GM19193 (cell line): ENCODE data around the gene CNTNAP4.

Source experiments
- POLR2A ChIP-seq: IDR thresholded peaks from 4 replicates; pipeline ENCODE4 v1.6.1; 2011; ENCODE audit not compliant: insufficient read depth, insufficient read length; ENCODE audit errors: extremely low read depth

CNTNAP4 gene

GRCh38 chr16:76276745-76277438, at the start of gene CNTNAP4:
CNTNAP4 (plus strand) TSS chr16:76277401; CDS start chr16:76277663, 262 bp downstream.
- TF ChIP-seq POLR2A, result no peak

- TF ChIP-seq POLR2A, result no peak
These were observed 48.6 kb upstream of the CNTNAP4 start for GRCh38 chr16:76228546-76229146.

- no peak for TF ChIP-seq POLR2A
These were observed 44.5 kb upstream of the CNTNAP4 start for GRCh38 chr16:76232704-76233103.

- TF ChIP-seq POLR2A, result no peak
These were observed 42.2 kb upstream of the CNTNAP4 start for GRCh38 chr16:76235025-76235424.

GRCh38 chr16:76235426-76235825, 41.8 kb upstream of the CNTNAP4 start:
- TF ChIP-seq POLR2A, result no peak

- TF ChIP-seq POLR2A, result no peak
These were observed 39.7 kb upstream of the CNTNAP4 start for GRCh38 chr16:76237471-76237870.

GRCh38 chr16:76241755-76242154, 35.4 kb upstream of the CNTNAP4 start:
- TF ChIP-seq POLR2A, result no peak

GRCh38 chr16:76243620-76244019, 33.6 kb upstream of the CNTNAP4 start:
- no peak for TF ChIP-seq POLR2A

- no peak for TF ChIP-seq POLR2A
These were observed 30.6 kb upstream of the CNTNAP4 start for GRCh38 chr16:76246587-76246986.

GRCh38 chr16:76265434-76266045, 11.7 kb upstream of the CNTNAP4 start:
- no peak for TF ChIP-seq POLR2A

- no peak for TF ChIP-seq POLR2A
These were observed 8.4 kb upstream of the CNTNAP4 start for GRCh38 chr16:76268824-76269223.

- no peak for TF ChIP-seq POLR2A
These were observed 344 bp downstream of the CNTNAP4 start for GRCh38 chr16:76277460-76278030.

GRCh38 chr16:76278086-76278485, 885 bp downstream of the CNTNAP4 start:
- no peak for TF ChIP-seq POLR2A

GRCh38 chr16:76278980-76279379, 1.8 kb downstream of the CNTNAP4 start:
- no peak for TF ChIP-seq POLR2A

- TF ChIP-seq POLR2A, result no peak
These were observed 3.4 kb downstream of the CNTNAP4 start for GRCh38 chr16:76280421-76281215.
